GM19240 (cell line): ENCODE results near the gene OR2A1.
"Not testable (repeated sequence)": the region's sequence is repeated elsewhere in the genome, so short reads cannot be mapped to it uniquely, and the experiment has no call there.

ENCODE experiments used
- DNase-seq: peaks from one replicate; pipeline ENCODE4 v3.0.0; 2011; ENCODE audit warnings: low spot score; ENCODE audit not compliant: insufficient read length

OR2A1 gene

DNA sequence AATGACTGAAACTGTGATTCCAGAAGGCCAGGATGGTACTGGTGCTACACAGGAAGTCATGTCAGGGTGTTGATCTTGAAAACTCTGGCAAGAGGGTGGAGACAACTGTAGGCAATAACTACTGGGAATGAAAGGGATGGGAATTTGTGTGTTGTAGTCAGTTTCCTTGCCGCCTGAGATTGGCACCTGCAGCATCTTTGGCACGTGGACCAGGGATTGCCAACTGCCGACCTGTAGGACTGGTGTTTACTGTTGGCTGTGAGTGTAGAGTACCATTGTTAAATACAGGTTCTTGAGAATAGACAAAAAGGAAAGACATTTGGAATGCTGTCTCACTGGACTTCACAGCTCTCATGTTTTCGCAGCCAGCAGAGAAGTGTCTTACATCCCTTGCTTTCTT is 11.1 kb downstream of the OR2A1 start:
- DNase-seq, result not testable (repeated sequence)

GRCh38 chr7:144325868-144326267 is 13.6 kb downstream of the OR2A1 start:
- DNase-seq, result not testable (repeated sequence)

DNA sequence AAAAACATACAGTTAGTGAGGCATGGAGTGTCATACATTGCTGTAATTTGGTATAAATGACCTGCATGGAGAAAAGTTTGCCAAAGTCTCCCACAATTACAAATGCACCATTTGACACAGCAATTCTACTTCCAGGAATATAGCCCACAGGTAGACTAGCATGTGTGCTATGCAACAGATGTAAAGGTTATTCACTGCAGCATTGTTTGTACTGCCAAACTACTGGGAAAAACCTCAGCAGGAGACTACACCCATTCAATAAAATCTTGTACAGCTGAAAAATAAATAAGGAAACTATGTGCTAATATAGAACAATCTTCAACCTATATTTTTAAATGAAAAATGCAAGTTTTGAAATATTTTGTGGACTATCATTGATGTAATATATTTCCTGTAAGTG is 17.8 kb downstream of the OR2A1 start:
- DNase-seq, result not testable (repeated sequence)

- not testable (repeated sequence) for DNase-seq
Measured at GRCh38 chr7:144331221-144331995, 19.2 kb downstream of the OR2A1 start.

DNA sequence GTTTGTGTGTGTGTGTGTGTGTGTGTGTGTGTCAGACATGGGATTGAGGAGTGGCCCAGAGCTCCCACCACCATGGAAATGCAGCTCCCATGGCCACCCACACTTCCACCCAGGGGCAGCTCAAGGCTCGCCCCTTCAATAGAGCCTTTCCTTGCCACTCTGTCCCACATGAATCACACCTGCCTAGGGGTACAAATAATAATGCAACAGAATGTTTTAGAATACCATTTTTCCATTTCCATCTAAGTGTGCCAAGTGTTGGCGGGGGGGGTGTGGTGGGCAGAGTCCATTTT is 19.7 kb downstream of the OR2A1 start:
- not testable (repeated sequence) for DNase-seq

DNA sequence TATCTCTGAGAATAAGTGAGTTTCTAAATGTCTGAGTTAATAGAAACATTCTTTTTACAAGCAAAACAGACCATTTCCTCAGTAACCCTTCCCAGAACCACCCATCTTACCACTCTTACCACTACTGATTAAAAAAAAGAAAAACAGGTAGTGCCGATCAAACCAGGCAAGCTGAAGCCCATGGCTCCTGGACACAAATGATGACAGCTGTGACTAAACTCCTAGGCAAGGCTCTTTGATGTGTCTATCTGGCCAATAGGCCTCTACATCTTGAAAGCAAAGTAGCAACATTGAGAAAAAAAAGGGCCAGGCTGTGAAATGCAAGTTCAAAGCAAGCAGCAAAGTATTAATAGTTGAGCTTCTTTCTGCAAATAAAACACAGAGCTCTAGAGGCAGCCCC is 36.4 kb downstream of the OR2A1 start:
- DNase-seq, result not testable (repeated sequence)

DNA sequence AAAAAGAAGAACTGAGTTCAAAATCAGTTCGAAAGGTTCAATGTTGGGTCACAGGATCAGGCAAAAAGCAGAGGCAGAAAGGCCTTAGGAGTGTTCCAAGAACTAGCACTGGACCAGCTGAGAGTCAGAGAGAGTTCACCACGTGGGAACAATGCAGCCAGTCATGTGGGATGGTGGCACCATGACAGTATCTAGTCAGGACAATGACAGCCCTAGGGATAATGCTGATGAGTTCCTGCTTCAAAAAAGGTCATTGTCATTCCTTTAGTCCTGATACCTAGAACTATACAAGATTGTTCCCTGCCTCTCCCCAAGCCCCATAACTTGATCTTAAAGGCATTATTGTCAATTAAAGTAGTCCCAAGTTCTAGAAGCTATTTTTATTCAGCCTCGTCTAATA is 39.4 kb downstream of the OR2A1 start:
- not testable (repeated sequence) for DNase-seq

- not testable (repeated sequence) for DNase-seq
Measured at GRCh38 chr7:144355176-144355822, 43.1 kb downstream of the OR2A1 start, which contains the start of gene ARHGEF5. ARHGEF5 (plus strand) TSS chr7:144355402; CDS start chr7:144362670, 7,268 bp downstream.

- DNase-seq, result not testable (repeated sequence)
Measured at GRCh38 chr7:144356185-144356584, 44.0 kb downstream of the OR2A1 start.

GRCh38 chr7:144356860-144357259 is 44.6 kb downstream of the OR2A1 start:
- DNase-seq, result not testable (repeated sequence)

DNA sequence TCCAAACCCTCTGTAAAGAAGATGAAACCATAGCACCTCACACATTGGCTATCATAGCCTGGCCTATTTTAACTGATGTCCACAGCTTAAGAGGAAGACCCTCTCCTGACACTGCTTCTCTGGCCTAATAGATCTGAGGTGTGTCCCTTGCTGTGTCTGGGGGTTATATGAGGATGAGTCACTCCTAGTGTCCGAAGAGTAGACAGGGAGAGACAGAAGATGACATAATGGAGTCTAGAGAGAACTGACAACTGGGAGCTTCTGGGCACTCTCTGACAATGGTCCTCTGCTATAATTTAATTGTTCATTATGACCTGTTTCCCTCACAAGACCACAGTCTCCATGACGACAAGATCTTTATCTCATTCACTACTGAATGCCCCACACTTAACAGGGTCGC is 49.8 kb downstream of the OR2A1 start:
- DNase-seq, result not testable (repeated sequence)

GRCh38 chr7:144365523-144365922 is 53.3 kb downstream of the OR2A1 start:
- DNase-seq, result not testable (repeated sequence)

GRCh38 chr7:144367250-144367649 is 55.0 kb downstream of the OR2A1 start:
- not testable (repeated sequence) for DNase-seq

DNA sequence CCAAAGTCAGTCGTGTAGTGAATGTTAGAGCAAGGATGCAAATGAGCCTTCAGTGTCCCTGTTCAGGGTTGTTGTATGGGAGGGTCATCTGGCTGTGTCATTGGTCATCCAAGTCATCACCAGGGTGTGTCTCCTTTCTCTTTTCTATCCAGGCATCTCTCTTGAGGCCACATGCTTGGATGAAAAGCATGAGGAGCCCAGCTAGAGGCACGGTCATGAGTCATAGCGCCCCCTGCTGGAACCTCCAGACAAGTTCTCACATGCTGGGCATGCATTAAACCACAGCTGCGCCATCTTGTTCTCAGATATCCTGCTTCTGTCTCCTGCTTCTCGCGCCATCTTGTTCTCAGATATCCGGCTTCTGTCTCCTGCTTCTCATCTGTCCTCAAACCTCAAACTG is 57.0 kb downstream of the OR2A1 start:
- DNase-seq, result not testable (repeated sequence)
